Activated T-cell treated with anti-CD3 and anti-CD28 coated beads for 1 hour (primary cell): ENCODE results near the gene CYP2C19.
"Not testable (repeated sequence)": the region's sequence is repeated elsewhere in the genome, so short reads cannot be mapped to it uniquely, and the experiment has no call there.

Source experiments
- DNase-seq: peaks from one replicate; pipeline ENCODE4 v3.0.0-alpha.2; 2020; ENCODE audit warnings: low read depth

The CYP2C19 gene

GRCh38 chr10:94762393-94762792, at the start of gene CYP2C19:
TSS of gene CYP2C19 (plus strand) at chr10:94762681. CDS start at chr10:94762706, 25 bp downstream.
- no peak for DNase-seq

DNA sequence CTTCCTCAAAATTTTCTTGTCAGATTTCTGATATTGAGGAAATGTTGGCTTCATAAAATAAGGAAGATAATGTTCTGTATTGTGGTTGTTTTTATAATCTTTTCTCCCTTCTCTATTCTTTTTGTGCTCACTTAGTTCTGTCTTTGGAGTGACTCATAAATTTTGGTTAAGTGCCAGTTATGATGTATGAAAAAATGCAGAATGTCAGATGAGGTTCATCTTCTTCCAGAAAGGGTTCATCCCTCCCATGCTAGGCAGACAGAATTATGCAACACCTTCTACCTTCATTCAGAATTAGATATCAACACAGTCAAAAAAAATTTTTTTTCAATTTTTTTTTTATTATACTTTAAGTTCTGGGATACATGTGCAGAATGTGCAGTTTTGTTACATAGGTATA, 36.6 kb upstream of the CYP2C19 start:
- DNase-seq, result no peak

GRCh38 chr10:94735197-94735596, 27.3 kb upstream of the CYP2C19 start:
- DNase-seq, result no peak

- no peak for DNase-seq
These were observed 23.9 kb upstream of the CYP2C19 start for GRCh38 chr10:94738588-94738987.

GRCh38 chr10:94747137-94747536, 15.3 kb upstream of the CYP2C19 start:
- DNase-seq, result no peak

GRCh38 chr10:94747838-94748237, 14.6 kb upstream of the CYP2C19 start:
- no peak for DNase-seq

DNA sequence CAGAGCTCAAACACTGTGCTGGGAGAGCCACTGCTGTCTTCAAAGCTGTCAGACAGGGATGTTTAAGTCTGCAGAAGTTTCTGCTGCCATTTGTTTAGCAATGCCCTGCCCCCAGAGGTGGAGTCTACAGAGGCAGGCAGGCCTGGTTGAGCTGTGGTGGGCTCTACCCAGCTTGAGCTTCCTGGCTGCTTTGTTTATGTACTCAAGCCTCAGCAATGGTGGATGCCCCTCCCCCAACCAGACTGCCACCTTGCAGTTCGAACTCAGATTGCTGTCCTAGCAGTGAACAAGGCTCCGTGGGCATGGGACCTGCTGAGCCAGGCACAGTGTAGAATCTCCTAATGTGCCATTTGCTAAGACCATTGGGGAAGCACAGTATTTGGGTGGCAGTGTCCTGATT, 4.6 kb upstream of the CYP2C19 start:
- no peak for DNase-seq

GRCh38 chr10:94760586-94761178, 1.8 kb upstream of the CYP2C19 start:
- no peak for DNase-seq

- DNase-seq, result not testable (repeated sequence)
These were observed 12.9 kb downstream of the CYP2C19 start for GRCh38 chr10:94775425-94775824.

- no peak for DNase-seq
These were observed 15.5 kb downstream of the CYP2C19 start for GRCh38 chr10:94777886-94778458.

DNA sequence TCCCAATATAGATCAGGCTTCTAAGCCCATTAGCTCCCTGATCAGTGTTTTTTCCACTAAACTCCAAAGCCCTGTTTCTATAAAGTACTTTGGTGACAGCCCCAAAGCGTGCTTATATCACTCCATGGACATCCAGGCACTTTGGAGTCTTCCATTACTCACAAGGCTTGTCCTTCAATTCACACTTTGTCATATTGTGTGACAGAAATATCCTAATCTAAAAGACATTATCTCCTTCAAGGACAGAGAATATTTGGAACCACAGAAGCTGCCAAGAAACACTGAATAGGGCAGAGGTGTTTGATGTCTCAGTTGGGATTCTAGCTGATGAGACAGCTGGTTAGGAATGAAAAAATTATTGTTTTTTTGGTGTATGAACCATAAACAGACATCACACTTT, 18.4 kb downstream of the CYP2C19 start:
- DNase-seq, result no peak

DNA sequence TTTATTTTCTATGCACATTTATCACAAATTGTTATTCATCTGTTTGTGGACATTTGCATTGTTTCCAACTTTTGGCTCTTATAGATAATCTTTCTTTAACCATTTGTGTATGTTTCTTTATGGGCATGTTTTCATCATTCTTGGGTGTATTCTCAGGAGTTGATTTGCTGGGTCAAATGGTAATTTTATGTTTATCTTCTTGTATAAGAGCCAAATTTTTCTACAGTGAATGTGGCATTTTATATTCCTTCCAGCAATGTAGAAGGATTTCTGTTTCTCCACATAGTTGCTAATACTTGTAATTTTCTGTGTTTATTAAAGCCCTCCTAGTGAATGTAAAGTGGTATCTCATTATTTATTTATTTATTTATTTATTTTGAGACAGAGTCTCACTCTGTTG, 21.8 kb downstream of the CYP2C19 start:
- DNase-seq, result no peak

DNA sequence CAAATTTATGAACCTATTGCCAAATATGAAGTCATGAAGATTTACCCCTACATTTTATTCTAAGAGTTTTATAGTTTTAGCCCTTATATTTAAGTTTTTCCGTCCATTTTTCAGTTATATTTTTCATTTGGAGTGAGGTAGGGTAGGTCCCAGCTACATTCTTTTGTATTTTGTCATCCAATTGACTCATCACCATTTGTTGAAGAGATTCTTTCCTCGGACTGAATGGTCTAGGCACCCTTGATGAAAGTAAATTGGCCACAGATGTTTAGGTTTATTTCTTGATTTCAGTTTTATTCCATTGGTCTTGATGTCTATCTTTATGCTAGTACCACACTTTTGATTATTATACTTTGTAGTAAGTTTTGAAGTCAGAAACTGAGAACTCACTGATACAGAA, 22.7 kb downstream of the CYP2C19 start:
- DNase-seq, result no peak

DNA sequence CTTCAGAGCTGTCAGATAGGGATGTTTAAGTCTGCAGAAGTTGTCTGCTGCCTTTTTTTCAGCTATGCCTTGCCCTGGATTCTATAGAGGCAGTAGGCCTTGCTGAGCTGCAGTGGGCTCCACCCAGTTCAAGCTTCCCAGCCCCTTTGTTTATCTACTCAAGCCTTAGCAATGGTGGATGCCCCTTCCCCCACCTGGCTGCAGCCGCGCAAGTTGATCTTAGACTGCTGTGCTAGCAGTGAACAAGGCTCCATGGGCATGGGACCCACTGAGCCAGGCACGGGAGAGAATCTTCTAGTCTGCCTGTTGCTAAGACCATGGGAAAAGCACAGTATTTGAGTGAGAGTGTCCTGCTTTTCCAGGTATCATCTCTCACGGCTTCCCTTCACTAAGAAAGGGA, 38.1 kb downstream of the CYP2C19 start:
- not testable (repeated sequence) for DNase-seq

DNA sequence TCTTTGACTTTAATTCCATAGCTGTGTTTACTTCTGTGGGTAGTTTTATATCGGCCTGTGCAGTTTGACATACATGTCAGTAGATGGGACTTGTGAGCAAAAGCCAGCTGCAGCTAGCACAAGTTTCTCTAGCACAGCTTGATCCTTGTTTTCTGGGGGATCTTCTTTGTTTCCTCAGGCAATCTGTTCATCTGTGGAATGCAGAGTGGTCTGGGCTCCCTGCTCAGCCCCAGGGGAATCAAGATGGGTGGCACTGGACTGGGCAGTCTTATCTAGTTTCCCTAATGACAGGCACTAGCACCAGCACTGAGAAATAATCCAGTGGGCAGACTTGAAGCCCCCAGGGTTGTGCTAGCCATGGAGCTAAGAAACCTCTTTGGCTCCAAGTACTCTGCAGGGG, 40.8 kb downstream of the CYP2C19 start:
- DNase-seq, result no peak

DNA sequence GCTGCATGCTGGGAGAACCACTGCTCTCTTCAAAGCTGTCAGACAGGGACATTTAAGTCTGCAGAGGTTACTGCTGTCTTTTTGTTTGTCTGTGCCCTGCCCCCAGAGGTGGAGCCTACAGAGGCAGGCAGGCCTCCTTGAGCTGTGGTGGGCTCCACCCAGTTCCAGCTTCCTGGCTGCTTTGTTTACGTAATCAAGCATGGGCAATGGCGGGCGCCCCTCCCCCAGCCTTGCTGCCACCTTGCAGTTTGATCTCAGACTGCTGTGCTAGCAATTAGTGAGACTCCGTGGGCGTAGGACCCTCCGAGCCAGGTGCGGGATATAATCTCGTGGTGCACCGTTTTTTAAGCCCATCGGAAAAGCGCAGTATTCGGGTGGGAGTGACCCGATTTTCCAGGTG, 67.5 kb downstream of the CYP2C19 start:
- DNase-seq, result not testable (repeated sequence)

DNA sequence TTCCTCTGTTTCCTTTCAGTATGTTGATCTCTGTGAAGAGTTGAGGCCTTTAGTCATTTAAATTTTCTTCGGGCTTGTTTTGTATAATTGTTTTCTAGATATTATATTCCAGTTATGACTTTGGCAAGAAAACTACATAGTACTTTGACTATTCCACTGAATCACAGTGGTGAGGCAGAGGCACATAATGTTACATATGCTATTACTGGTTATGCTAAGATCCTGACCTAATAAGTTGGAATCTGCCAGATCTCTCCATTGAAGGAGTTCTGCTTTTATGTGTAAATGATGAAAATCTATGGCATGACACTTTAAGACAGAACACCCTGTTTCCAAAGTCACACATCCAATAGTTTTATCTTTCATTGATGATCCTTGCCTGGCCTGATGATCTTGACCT, 83.7 kb downstream of the CYP2C19 start:
- DNase-seq, result no peak

DNA sequence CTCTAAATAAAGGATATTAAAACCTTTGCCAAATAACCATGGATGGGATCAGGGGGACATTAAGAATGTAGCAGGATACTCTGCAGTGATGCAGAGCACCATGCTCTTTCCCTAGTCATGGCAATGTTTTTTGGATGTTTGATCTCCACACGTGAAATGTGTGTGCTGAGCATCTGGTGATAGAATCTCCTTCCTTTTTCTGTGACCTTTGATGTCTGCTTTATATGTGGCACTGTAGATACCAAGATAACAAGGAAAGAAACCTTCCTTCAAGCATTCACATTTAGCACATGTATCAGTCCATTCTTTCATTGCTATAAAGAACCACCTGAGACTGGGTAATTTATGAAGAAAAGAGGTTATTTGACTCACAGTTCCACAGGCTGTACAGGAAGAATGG, 88.3 kb downstream of the CYP2C19 start:
- no peak for DNase-seq

DNA sequence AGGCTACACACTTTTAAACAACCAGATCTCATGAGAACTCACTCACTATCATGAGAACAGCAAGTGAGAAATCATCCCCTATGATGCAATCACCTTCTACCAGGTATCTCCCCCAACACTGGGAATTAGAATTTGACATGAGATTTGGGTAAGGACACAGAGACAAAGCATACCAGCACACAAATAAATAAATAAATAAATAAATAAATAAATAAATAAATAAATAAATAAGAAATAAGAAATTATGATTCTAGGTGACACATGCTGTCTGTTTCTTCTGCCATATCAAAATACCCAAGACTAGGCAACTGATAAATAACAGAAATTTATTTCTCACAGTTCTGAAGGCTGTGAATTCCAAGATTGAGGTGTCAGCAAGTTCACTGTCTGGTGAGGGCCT, 88.8 kb downstream of the CYP2C19 start:
- no peak for DNase-seq

- DNase-seq, result no peak
These were observed 90.0 kb downstream of the CYP2C19 start for GRCh38 chr10:94852438-94852837.

- no peak for DNase-seq
These were observed 90.6 kb downstream of the CYP2C19 start for GRCh38 chr10:94853065-94853464.

DNA sequence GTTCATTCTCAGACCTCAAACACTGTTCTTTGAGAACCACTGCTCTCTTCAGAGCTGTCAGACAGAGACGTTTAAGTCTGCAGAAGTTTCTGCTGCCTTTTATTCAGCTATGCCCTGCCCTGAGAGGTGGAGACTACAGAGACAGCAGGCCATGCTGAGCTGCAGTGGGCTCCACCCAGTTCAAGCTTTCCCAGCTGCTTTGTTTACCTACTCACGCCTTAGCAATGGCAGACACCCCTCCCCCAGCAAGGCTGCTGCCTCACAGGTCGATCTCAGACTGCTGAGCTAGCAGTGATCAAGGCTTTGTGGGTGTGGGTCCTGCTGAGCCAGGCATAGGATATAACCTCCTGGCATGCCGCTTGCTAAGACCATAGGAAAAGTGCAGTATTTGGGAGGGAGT, 95.5 kb downstream of the CYP2C19 start:
- DNase-seq, result no peak

GRCh38 chr10:94859086-94859485, 96.6 kb downstream of the CYP2C19 start:
- no peak for DNase-seq

GRCh38 chr10:94878649-94879048, 116.2 kb downstream of the CYP2C19 start:
- no peak for DNase-seq
